Activated CD4-positive, CD25-positive, alpha-beta regulatory T cell treated with anti-CD3 and anti-CD28 coated beads, Interleukin-2, amount 50 U/mL, for 24 hours (primary cell): ENCODE data around the gene LRP3.
"Not testable (repeated sequence)": the region's sequence is repeated elsewhere in the genome, so short reads cannot be mapped to it uniquely, and the experiment has no call there.

Source experiments
- ATAC-seq, 2 donors: fragments of 150-1000 bp; cut with Tn5 transposase; one replicate each; pipeline ENCODE4 v1.10.0; 2021; ENCODE audit warnings: mild to moderate bottlenecking in 1 of 2, moderate library complexity in 1 of 2

Gene LRP3

DNA sequence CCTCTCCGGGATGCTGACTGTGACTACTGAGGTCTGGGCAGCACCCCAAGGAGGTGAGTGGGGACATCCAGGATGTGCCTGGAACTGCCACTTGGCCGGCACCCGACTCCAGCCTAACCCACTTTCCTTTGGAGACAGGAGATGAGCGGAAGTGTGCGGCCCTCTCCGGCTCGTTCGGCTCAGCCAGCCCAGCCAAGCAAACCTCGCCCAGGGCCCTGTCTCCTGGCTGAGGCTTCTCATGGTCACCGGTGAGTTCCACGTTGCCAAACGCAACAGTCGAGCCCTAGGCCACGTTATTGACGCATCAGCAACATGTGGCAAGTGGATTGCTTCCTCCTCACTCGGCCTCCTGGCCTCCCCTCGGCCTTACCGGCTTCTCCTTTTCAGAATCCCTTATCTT is 26.0 kb downstream of the LRP3 start:
- no peak for ATAC-seq

DNA sequence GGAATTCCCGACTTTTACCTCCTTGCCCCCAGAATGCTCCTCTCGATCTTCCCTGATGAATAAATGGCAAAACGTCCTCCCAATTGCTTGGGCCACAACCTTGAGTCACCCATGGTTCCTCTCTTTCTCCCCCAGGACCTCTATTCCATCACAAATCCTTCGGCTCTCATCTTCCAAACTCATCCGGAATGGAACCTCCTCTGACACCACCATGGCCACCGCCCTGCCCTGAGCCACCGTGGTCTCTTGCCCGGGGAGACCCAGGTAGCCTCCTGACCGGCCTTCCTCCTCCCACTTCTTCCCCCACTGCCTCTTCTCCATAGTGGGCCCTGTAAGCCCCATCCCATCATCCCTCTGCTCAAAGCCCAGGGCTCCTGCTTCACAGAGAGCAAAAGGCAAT is 26.6 kb downstream of the LRP3 start:
- no peak for ATAC-seq

DNA sequence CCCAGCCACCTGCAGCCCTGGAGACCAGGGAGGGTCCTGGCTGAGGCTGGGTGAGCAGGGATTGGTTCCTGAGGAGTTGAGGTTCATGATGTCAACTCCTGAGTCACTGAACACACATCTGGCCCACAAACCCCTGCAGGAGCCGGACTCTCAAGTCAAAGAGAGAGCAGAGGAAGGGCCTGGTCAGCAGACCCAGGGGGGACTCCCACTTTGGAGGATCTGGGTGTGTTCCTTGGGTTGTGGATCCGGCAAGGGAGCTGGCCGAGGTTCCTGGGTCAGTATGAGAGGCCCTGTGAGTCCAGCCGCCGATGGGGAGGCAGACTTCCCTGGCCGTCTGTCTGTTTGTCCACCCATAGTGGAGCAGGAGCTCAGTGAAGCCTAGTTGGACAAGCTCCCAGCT is 27.5 kb downstream of the LRP3 start:
- ATAC-seq, result no peak

DNA sequence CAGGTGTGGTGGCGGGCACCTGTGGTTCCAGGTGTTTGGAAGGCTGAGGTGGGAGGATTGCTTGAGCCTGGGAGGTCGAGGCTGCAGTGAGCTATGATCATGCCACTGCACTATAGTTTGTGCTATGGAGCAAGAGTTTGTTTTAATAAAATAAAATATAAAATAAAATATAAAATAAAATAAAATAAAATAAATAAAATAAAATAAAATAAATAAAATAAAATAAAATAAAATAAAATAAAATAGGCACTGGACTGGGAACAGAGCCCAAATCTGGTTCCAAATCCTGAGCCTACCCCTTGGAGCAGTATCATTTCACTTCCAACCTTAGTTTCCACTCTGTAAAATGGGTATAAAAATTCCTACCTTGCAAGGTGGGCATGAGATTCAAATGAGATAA is 28.1 kb downstream of the LRP3 start:
- not testable (repeated sequence) for ATAC-seq

DNA sequence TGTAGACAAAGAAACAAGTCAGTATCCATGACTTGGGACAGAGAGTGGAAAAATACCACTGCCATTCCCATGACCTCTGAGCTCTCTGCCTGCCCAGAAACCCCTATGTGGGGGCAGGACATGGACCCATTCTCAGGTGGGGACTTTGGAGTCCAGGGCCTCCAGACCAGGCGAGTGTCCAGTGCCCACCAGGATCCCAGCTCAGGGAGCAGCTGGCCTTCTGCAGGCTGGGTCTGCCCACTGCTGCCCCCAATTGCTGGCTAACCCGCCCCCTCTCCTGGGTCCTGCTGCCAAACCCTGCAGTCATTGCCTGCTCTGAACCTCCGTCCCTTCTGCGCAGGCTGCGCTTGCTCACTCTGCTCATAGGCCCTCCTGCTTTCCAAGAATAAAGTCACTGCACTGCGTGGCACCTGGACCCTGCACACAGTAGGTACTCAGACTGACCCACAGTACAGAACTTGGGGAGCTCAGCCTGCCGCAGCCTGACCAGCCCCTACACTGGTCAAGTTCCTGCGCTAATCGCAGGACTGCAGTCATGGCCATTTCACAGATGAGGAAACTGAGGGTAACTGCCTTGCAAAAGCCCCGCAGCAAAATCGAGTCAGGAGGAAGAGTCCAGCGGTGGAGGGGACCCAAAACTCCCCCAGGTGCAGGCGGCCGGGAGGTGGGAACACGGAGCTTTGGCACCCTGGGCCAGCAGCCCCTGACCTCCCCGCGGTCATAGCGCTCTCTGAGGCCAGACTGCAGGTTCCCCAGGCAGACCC is 30.7 kb downstream of the LRP3 start:
- ATAC-seq, result no peak

DNA sequence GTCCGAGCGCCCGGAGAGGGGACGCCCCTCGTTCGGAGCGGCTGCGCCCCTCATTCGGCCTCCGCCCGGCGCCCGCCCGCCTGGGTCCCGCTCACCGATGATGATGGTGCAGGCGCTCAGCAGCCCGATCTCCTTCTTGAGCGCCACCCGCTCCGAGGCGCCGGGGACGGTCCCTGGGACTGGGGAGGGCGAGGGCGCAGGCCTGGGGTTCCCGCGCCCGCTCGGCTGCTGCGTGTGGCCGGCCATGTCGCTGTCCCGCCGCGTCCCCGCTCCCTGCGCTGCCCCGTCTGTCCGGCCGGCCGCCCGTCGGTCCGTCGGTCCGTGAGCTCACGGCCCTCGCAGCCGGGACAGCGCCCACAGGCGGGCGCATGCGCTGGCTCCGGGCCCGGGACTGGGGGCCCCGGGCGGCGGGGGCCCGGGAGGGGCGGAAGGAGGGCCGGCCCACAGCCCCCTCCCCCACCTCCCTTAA is 31.4 kb downstream of the LRP3 start, which contains the start of gene SLC7A10:
TSS of gene SLC7A10 (minus strand) at position 393 of the 469 bp plus-strand sequence. CDS start at position 246, 147 bp downstream.
- no peak for ATAC-seq

DNA sequence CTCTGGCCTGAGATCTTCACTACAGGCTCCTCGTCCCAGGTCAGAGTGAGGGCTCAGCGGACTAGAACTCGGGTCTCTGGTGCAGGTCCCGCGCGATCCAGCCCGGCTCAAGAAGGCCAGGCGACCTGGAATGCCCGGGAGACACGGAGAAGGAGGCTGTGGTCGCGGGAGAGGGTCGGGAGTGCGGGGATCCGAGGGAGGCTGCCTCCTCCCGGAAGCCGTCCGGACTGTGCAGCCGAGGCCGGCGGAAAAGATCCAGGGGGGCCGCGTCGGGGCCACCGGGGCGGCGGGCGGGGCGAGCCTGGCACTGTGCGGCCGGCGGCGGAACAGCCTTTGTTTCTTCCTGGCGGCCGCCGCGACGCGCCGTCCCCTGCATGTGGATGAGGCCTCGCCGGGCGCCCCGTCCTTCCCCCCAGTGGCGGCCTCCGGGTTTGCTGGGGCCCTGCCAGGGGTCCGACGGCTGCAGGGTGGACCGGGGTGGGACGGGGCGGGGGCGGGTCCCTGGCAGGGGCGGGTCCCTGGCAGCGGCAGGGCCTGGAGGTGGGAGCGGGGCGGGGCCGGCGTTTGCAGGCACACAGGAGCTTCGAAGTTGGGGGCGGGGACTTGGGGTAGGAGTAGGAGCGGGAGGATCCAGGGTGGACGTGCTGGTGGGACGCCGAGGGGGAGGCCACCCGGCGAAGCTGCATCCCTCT is 32.6 kb downstream of the LRP3 start:
- ATAC-seq, result peak; percentile 32 to 46

DNA sequence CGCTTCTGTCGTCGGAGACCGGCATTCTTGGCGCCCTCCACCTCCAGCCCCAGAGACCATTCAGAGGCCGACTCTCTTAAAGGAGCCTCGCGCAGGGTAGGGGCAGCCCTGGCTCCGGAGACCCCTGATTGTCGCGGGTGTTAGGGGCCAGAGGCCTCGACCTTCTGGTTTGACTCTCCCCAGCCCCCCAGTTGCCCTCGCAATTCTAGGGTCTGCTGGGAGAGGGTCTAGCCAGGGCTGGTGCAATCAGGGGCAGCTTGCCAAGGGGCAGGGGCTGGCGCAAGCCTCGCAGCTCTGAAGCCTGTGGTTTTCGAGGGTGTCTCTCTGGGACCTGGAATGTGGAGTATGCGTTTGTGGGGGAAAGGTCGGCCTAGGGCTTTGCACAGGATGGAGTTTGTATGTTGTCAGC is 33.1 kb downstream of the LRP3 start:
- ATAC-seq, result no peak

DNA sequence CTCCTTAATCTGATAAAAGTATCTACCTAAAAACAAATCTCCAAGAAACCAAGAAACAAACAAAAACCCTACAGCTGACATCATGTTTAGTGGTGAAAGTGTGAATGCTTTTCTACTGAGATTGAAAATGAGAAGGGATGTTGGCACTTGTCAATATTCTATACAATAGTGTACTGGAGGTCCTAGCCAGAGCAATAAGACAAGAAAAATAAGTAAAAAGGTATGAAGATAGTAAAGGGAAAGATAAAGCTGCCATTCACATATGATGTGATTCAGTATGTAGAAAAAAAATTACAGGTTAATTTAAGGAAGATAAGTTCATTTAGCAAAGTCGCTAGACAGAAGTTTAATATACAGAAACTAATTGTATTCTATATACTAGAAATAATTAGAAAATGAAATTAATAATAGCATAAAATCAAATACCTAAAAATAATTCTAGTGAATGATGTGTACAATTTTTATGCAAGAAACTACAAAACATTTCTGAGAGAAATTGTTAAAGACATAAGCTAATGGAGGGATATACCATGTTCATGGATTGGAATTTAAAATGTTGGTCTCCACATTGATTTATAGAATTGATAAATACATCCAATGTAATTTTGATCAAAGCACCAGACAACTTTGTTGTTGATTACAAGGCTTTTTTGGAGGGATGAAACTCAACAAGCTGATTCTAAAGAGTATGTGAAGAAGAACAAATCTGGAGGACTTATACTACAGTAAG is 33.9 kb downstream of the LRP3 start:
- ATAC-seq, result no peak

DNA sequence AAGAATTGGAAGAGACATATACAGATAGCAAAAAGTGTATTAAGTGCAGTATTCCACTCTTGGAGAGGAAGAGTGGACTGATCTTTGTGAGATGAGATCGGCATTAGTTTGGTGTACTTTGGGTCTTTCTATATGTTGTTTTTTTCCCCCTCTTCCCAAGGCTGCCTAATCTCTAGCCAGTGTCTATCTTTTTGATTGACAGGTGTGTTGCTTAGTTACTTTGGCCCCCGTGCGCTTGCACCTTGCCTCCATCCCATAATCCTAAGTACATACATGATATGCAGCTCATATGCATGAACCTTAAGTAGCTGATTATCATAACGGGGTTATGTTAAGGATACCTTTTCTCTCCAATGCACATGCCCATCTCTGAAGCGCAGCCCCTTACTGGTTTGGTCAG is 35.8 kb downstream of the LRP3 start:
- ATAC-seq, result no peak

DNA sequence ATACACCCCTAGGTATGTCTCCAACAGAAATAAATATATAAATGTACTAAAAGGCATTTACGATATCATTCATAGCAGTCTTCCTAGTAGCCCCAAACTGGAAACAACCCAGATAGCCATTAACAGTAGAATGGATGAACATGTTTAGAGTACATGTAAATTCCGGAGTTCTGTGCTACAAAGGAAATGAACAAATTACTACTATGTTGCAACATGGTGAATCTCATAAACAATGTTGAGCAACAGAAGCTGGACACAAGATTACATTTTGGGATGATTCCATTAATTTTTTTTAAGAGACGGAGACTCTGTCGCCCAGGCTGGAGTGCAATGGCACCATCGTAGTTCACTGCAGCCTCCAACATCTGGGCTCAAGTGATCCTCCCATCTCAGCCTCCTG is 37.4 kb downstream of the LRP3 start:
- no peak for ATAC-seq

DNA sequence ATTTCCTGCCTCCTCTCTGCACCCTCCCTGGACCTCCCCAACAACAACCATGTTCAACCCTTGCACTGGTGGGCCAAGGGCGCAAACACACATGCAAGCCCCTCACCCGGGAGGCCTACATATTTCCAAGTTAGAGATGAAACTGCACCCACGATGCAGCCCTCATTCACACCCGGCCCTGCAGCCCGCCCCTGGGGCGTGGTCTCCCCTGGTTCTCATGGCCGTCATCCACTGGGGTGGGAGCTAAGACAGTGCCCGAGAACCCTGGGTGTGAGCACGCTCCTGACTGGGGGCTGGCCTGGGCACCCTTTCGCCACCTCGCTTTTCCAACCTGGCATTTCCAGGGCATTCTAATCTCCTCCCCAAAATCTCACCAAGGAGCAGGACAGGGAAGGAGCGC is 38.5 kb downstream of the LRP3 start:
- no peak for ATAC-seq

DNA sequence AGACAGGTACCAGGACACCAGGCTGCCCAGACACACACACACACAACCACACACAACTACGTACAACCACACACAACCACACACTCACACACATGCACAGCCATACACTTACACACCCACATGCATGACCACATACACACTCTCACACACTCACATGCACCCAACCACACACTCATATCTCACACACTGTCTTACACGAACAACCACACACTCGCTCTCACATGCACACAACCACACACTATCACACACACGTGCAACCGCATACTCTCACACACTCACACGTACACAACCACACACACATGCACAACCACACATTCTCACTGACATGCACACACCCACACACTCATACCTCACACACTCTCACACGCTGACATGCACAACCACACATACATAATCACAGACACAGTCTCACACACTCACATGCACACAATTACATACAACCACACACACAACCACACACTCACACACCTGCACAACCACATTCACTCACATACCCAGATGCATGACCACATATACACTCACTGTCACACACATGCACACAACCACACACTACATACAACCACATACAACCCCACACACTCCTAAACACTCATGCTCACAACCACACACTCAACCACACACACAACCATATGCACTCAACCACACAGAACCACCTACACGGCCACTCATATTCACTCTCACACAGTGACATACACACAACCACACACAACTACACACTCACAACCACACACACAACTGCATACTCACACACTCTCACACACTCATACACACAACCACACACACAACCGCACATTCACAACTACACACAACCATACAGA is 39.1 kb downstream of the LRP3 start:
- no peak for ATAC-seq

DNA sequence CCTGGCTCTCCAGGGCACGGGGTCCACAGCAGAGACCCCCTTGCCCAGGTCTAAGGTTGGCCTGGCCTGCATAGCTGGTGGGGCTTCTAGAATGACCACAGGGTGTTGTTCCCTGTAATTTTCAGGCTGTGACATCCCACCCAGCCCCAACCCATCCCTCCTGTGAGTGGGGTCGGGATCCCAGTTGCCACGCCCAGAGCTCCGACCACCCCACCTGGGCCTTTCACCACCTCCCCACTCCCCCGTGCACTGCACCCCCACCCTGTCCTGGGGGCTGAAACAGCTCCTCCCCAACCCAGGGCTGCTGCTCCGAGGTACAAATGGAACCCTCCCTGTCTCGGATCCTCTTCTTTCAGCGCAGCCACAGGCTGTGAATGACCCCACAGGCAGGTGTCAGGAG is 40.0 kb downstream of the LRP3 start:
- ATAC-seq, result no peak

DNA sequence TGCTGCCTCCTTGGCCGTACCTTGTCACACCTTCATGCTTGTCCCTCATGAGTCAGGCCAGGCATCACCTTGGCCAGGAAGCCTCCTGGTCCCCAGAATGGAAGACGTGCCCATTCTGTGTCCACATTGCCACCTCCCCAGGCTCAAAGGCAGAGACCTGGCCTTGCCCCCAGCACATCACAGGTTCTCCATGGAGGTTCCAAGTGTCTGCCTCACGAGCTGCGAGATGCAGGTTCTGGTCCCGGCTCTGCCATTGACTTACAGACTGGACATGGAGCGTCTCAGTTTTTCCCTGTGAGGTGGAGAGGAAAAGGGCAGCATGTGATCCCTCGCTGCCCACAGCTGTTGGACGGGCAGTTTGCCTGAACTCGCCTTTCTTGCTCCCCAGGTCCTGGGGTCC is 40.6 kb downstream of the LRP3 start:
- ATAC-seq, result no peak

DNA sequence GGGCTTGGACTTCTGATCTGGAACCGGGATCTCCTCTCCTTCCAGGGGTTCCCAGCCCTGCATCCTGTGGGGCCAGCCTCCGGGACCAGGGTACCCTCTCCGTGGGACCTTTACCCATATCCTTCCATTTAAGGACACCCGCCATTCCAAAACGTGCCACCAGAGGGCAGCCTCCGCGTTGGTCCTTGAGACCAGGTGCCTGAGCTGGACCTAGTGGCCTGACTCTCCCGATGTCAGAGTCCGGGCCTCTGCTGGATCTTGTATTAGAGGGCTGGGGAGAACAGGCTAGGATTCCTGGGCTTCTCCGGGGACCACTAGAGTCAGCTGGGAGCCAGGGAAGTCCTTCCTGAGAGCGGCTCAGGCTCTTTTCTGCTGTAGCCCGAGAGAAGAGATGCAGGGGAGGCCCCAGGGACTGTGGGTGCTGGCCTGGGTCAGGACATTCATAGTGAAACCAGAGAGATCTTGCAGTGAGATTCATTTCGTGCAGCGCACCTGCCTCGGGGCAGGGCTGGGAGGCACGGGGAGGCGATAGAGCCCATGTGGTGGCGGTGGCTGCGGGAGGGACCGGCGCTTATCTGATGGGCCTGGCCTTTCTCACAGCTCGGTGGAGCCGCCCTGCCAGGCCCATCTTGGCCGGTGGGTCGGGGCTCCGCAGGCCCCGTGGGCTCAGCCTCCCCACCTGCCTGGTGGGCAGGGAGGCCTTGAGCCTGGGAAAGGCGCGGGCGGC is 41.3 kb downstream of the LRP3 start:
- peak; percentile 96 to 97 for ATAC-seq

DNA sequence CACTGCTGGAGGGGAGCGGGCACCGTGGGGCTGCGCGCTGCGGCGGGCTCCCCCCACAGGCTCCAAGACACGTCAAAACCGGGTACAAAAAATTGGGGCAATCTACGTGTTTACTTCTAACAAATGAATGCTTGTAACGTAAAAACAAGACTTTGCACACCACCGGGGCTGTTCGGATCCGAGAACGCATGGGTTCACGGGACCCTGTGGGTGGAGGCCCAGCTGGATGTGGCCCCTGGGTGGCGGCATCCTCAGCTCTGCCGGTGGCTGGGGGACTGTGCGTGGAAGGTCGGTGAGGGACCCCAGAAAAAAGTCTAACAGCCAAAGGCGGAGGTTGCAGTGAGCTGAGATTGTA is 41.8 kb downstream of the LRP3 start:
- peak; percentile 30 to 34 for ATAC-seq

DNA sequence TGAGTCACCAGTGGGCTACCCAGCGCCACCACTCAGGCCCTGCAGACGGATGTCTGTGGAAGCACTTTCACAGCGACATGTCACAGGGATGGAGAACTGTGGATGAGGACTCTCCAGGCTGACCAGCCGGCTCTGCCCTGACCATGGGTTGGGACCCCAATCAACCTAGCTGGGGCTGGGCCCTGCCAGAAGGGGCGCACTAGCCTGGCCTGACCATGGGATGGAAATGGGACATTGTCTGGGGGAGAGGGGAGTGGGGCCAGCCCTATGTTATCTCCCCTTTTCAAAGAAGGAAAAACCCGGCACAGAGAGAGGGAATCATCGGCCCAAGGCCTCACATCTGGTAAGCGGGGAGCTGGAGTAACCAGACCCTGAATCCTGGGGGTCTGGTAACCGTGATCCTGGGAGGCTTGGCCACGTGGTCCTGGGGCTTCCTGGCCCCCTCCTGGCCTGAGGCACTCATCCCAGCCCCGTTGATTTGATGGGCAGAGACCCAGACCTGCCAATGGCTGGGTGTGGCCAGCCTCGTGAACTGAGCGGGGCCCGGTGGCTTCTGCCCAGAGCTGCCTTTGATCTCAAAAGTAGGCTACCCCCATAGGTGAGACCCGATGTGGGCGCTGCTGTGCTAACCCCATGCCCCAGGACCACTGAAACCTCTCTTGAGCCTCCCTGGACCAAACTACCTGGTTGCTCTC is 42.7 kb downstream of the LRP3 start:
- ATAC-seq, result no peak

DNA sequence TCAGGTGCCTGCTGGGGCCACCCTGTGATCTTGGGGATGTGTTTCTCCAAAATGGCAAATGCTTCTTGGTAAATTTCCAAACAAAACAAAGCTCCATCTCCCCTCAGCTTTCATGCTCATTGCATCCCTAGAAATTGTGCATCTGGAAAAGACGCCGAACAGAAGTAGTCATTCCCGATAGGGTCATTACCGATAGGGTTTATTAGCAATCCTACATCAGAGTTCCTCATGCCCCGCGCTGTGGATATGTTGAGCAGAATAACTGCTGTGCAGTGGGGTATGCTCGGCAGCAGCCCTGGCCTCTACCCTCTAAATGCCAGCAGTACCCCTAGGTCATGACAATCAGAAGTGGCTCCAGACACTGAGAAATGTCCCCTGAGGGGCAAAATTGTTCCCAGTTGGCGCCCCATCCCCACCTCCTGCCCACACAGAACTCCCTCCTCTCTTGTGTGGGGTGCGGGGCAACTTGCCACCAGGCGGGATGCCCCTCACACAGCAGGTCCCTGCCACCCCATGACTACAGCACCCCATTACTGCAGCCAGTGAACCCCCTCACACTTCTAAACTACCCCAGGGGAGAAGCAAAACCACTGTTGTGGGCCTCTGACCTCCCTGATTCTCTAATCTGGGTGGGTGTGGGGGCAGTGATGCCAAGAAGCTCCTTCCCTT is 44.5 kb downstream of the LRP3 start:
- no peak for ATAC-seq

DNA sequence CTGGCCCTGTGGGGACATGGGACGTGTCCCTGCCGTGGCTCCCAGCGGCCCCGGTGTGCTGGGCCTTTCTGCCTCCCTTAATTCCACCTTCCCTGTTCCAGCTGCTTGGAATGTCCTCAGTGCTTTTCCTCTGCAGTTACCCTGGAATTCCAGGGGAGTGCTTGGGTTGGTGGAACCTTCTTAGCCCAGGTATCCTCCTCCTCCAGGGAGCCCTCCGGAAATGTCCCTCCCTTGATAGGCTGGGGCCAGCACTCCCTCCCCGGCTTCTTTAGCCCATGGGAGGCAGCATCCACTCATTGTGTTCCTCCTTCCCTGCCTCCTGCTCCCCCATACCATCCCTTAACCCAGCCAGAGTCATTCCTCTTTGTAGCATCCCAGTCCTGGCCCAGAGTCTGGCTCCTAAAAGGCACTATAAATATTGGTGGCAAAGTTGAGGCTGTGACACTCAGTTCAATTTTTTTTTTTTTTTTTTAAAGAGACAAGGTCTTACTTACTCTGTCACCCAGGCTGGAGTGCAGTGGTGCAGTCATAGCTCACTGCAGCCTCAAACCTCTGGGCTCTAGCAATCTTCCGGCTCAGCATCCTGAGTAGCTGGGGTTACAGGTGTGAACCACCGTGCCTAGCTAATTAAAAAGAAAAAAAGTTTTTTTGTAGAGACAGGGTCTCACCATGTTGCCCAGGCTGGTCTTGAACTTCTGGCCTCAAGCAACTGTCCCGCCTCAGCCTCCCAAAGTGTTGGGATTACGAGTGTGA is 45.3 kb downstream of the LRP3 start:
- ATAC-seq, result no peak
